8988T (cell line): ENCODE results near the gene MAP9.
"Not testable (repeated sequence)": the region's sequence is repeated elsewhere in the genome, so short reads cannot be mapped to it uniquely, and the experiment has no call there.

ENCODE experiments used
- DNase-seq: peaks from one replicate; pipeline ENCODE4 v3.0.0; 2011

Gene MAP9

DNA sequence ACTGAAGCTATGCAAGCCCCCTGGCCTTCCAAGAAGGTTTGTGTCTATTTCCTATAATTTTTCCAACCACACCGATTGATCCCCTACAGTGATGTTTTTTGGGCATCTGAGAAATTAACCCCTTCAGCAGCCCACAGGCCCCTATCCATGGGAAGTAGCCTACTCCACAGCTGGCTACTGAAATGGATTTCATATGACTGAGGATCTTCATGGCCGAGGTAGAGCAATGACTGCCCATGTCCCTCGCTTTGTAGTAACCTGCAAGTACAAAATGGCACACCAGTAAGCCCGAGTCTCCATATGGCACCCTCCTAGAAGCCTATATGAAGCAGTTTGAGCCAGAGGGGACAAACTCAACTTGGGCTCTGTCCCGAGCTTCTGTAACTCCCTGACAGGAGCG is 36.8 kb downstream of the MAP9 start:
- no peak for DNase-seq

GRCh38 chr4:155339588-155339987 is 37.2 kb downstream of the MAP9 start:
- no peak for DNase-seq

- DNase-seq: no peak
Measured at GRCh38 chr4:155338196-155338595, 38.6 kb downstream of the MAP9 start.

DNA sequence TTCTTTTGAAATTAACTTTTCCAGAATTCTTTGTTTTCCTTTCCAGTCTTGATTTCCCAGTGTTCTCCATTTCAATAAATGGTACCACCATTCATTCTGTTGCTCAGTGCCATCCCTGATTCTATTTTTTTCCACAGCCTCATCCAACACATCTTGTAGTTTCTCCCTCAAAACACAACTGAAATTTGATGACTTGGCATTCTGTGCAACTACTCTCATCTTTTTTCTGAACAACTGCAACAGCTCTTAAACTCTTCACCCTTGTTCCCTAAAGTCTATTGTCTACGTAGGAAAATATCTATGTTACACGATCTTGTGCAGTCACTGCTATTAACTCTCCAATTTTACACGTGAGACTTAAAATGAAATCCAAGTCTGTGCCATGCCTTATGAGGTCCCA is 40.5 kb downstream of the MAP9 start:
- no peak for DNase-seq

GRCh38 chr4:155331478-155331877 is 45.3 kb downstream of the MAP9 start:
- no peak for DNase-seq

GRCh38 chr4:155322782-155323181 is 54.0 kb downstream of the MAP9 start:
- no peak for DNase-seq

- no peak for DNase-seq
Measured at GRCh38 chr4:155321006-155321405, 55.8 kb downstream of the MAP9 start.

DNA sequence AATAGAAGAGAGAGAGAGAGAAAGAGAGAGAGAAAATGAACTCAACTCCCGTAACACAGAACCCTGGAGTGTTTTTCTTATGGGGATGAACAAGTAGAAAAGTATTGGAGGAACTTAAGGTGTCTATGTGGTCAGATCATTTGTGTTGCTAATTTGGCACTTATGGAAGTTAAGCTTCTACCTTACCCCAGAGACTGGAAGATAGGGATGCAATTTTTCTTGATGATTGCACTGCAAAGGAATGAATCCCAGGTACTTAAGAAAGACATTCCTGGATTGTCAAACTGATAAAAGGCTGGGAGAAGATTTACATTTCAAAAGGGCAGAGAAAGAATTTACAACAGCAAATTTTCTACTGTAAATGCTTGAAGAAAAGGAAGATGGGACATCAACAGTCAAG is 57.2 kb downstream of the MAP9 start:
- DNase-seq: no peak

DNA sequence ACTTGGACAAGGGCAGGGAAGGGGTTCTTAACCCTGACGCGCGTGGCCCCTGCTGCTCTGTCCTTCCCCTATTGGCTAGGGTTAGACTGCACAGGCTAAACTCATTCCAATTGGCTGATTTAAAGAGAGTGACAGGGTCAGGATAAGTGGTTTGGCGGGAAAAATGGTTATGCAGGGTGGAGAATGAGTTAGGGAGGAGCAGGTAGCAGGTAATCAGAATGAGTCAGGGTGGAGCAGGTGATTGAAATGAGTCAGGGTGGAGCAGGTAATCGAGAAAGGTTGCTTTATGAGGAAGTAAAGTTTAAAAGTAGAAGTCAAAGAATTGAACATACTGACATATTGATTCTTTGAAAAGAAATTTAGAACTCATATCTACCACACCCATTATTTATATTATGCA is 64.7 kb downstream of the MAP9 start:
- DNase-seq: not testable (repeated sequence)

- DNase-seq: no peak
Measured at GRCh38 chr4:155307731-155308277, 69.0 kb downstream of the MAP9 start.

GRCh38 chr4:155305619-155306018 is 71.1 kb downstream of the MAP9 start:
- no peak for DNase-seq

GRCh38 chr4:155304375-155304774 is 72.4 kb downstream of the MAP9 start:
- DNase-seq: no peak

DNA sequence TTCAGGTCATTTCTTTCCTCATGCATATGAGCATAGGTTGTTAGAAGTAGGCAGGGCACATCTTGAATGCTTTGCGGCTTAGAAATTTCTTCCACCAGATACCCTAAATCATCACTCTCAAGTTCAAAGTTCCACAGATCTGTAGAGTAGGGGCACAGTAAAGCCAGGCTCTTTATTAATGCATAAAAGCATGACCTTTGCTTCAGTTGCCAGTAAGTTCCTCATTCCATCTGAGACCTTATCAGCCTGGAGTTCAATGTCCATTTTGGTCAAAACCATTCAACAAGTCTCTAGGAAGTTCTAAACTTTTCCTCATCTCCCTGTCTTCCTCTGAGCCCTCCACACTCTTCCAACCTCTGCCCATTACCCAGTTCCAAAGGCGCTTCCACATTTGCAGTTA is 77.7 kb downstream of the MAP9 start:
- no peak for DNase-seq
